ENCODE data around the gene ATP2C2.

GRCh38 chr16:84407588-84408313 is 39.4 kb downstream of the ATP2C2 start:
- TF ChIP-seq CTCF (IDR thresholded peaks at IDR 0.05; ENCODE audit: low read depth, low read length) (no peak), POLR2A (IDR thresholded peaks at IDR 0.05; ENCODE audit: extremely low read depth, insufficient read length) (no peak), MAX (IDR thresholded peaks at IDR 0.05; ENCODE audit: low read depth, low read length) (no peak)
